ENCODE data around the gene GDF7. TPM values are rescaled to one million over a fixed set of nuclear protein-coding genes. Genes with fewer than 3 reads are reported as not detected.

Gene GDF7
- polyA plus RNA-seq, 1 of the 3 experiments (the other 2 are of a cell fraction) = 0.02 TPM

GRCh38 chr2:20696366-20696765 is 29.4 kb downstream of the GDF7 start:
- no peak overlapping the region for H2AFZ ChIP-seq (ENCODE audit: low read depth)
- WGBS (ENCODE audit: low lambda C conversion rate) = 100% methylated on average over 2 of the region's 2 CpGs
- H3K4me1 ChIP-seq (ENCODE audit: control insufficient read depth in 1 of 2, insufficient read depth in 2 of 2, low read depth in 1 of 2, low read length in 1 of 2) = peaks cover 0 to 14% of the 10 kb centered on the region in 2 experiments; a peak in 3 of 4 replicates
- H3K79me2 ChIP-seq (ENCODE audit: insufficient read depth) = no peaks in the 10 kb centered on the region
- no peak for TF ChIP-seq SIN3A (IDR thresholded peaks at IDR 0.05; ENCODE audit: borderline replicate concordance, low read depth, low read length)
- no peak for TF ChIP-seq TAF1 (IDR thresholded peaks at IDR 0.05; ENCODE audit: borderline replicate concordance, low read depth, low read length)
- TF ChIP-seq EP300 (IDR thresholded peaks at IDR 0.05; ENCODE audit: borderline replicate concordance in 1 of 2, low read depth in 1 of 2, low read length in 1 of 2) = no peak
- TF ChIP-seq SMC3 (IDR thresholded peaks at IDR 0.05; ENCODE audit: low read depth, low read length) = no peak
- no peak for TF ChIP-seq IRF3 (IDR thresholded peaks at IDR 0.05; ENCODE audit: low read depth, low read length)
- TF ChIP-seq ELF1 (IDR thresholded peaks at IDR 0.05) = no peak
- no peak for TF ChIP-seq MEF2A (IDR thresholded peaks at IDR 0.05; ENCODE audit: borderline replicate concordance, low read depth)
- TF ChIP-seq RAD21 (IDR thresholded peaks at IDR 0.05; ENCODE audit: low read length) = no peak
- no peak for TF ChIP-seq PBX3 (IDR thresholded peaks at IDR 0.05)
- no peak for TF ChIP-seq NRF1 (IDR thresholded peaks at IDR 0.05; ENCODE audit: low read depth, low read length)
- no peak for TF ChIP-seq EZH2phosphoT487 (IDR thresholded peaks at IDR 0.05; ENCODE audit: borderline replicate concordance, low read depth)
- no peak for TF ChIP-seq POLR2AphosphoS5 (IDR thresholded peaks at IDR 0.05; ENCODE audit: low read depth, low read length)
- no peak for TF ChIP-seq CHD2 (IDR thresholded peaks at IDR 0.05; ENCODE audit: low read length, partially characterized antibody)
- no peak for TF ChIP-seq JUND (IDR thresholded peaks at IDR 0.05)
- TF ChIP-seq USF2 (IDR thresholded peaks at IDR 0.05; ENCODE audit: borderline replicate concordance, low read depth, low read length) = no peak
- no peak for TF ChIP-seq RXRA (IDR thresholded peaks at IDR 0.05; ENCODE audit: borderline replicate concordance, low read depth)
- no peak for TF ChIP-seq FOXM1 (IDR thresholded peaks at IDR 0.05; ENCODE audit: low read depth)
- TF ChIP-seq REST (IDR thresholded peaks at IDR 0.05; ENCODE audit: low read depth, low read length) = no peak
- TF ChIP-seq GABPA (IDR thresholded peaks at IDR 0.05; ENCODE audit: low read depth) = no peak
- no peak for TF ChIP-seq NFIC (IDR thresholded peaks at IDR 0.05; ENCODE audit: borderline replicate concordance)
- H3K9ac ChIP-seq = no peak overlapping the region
- H3K27me3 ChIP-seq (ENCODE audit: insufficient read depth) = no peaks in the 10 kb centered on the region
- no peaks in the 10 kb centered on the region for H4K20me1 ChIP-seq (ENCODE audit: insufficient read depth)
- CTCF ChIA-PET = interaction anchor here (0.6 to 4.6 kb wide), 4 partner anchors 30 to 85 kb away, joined by 3 to 22 read pairs (median 4); no protein-coding TSS in a partner anchor
- H3F3A ChIP-seq (replicated peaks; ENCODE audit: insufficient read depth) = peaks cover 3% of the 10 kb centered on the region
- H3K27ac ChIP-seq (ENCODE audit: low read depth in 2 of 2, low read length in 1 of 2) = no peak overlapping the region
- no peak overlapping the region for H3K4me3 ChIP-seq (ENCODE audit: low read depth in 2 of 2, low read length in 1 of 2)
- H3K9me3 ChIP-seq = no peaks in the 10 kb centered on the region
- H3K36me3 ChIP-seq (replicated peaks in 1 of 2; ENCODE audit: control insufficient read depth in 1 of 2, insufficient read depth in 2 of 2, low read length in 1 of 2) = peaks cover 6 to 50% of the 10 kb centered on the region in 2 experiments
- no peak overlapping the region for H3K4me2 ChIP-seq
- POLR2A ChIA-PET = no interaction called here
- no peak for DNase-seq
- H3K9me2 ChIP-seq = no peaks in the 10 kb centered on the region
